HEK293 (cell line): ENCODE results near the gene FXYD1.

Source experiments
- CTCF ChIA-PET: fragments of 350-600 bp; formaldehyde crosslinking; extraction: SDS; loops from one replicate; lab custom pipeline; 2021; ENCODE audit warnings: antibody characterized with exemption; lab: Yijun Ruan, JAX
- POLR2A ChIA-PET: fragments of 300-600 bp; formaldehyde crosslinking; extraction: SDS; loops from one replicate; lab custom pipeline; 2020; ENCODE audit warnings: antibody characterized with exemption, inconsistent platforms; lab: Yijun Ruan, JAX
- H3K27ac ChIP-seq: fragments of 200-500 bp; sonication (Bioruptor generic); 2 replicates; pipeline ENCODE4 v1.5.1; 2014; ENCODE audit warnings: low read depth, low read length, control low read depth, inconsistent platforms; ENCODE audit errors: extremely low read depth
- H3K36me3 ChIP-seq, 2 experiments: fragments of 200-500 bp in 1 of 2; sonication (Bioruptor generic) in 1 of 2; 1 replicate in 1 of 2; 2 replicates in 1 of 2; pipeline ENCODE4 v1.5.1; 2014 to 2017; ENCODE audit warnings: inconsistent platforms in 2 of 2, low read length in 2 of 2; ENCODE audit not compliant: control insufficient read depth in 2 of 2, insufficient read depth in 1 of 2
- H3K4me1 ChIP-seq: fragments of 200-500 bp; sonication (Bioruptor generic); 2 replicates; pipeline ENCODE4 v1.5.1; 2014; ENCODE audit warnings: mild to moderate bottlenecking, low read length, inconsistent platforms; ENCODE audit not compliant: control insufficient read depth, insufficient read depth
- H3K4me3 ChIP-seq: 2 replicates; pipeline ENCODE4 v1.5.1; 2011; ENCODE audit warnings: low read depth, mild to moderate bottlenecking, control low read depth, low read length, moderate library complexity
- H3K9me3 ChIP-seq: fragments of 200-500 bp; sonication (Bioruptor generic); 2 replicates; pipeline ENCODE4 v1.5.1; 2014; ENCODE audit warnings: low read depth, low read length, inconsistent platforms; ENCODE audit not compliant: control insufficient read depth, insufficient read depth
- GLIS2 ChIP-seq: fragments of 450-650 bp; formaldehyde crosslinking; IDR thresholded peaks from 2 replicates; pipeline ENCODE4 v1.5.1; 2016; ENCODE audit warnings: missing biosample characterization, missing genetic modification characterization
- HOXA7 ChIP-seq: sonication (generic); formaldehyde crosslinking; IDR thresholded peaks from 2 replicates; pipeline ENCODE4 v1.8.1; 2022; ENCODE audit warnings: missing genetic modification reagents, borderline replicate concordance
- KLF17 ChIP-seq: fragments of 450-650 bp; formaldehyde crosslinking; IDR thresholded peaks from 2 replicates; pipeline ENCODE4 v1.5.1; 2016; ENCODE audit warnings: missing biosample characterization, missing genetic modification characterization
- KLF9 ChIP-seq: fragments of 450-650 bp; formaldehyde crosslinking; IDR thresholded peaks from 2 replicates; pipeline ENCODE4 v1.5.1; 2016; ENCODE audit warnings: missing biosample characterization, missing genetic modification characterization, low read depth
- OVOL3 ChIP-seq: fragments of 450-650 bp; formaldehyde crosslinking; IDR thresholded peaks from 2 replicates; pipeline ENCODE4 v1.5.1; 2016; ENCODE audit warnings: missing biosample characterization, missing genetic modification characterization
- PRDM6 ChIP-seq: fragments of 450-650 bp; formaldehyde crosslinking; IDR thresholded peaks from 2 replicates; pipeline ENCODE4 v1.5.1; 2017; ENCODE audit warnings: missing biosample characterization, missing genetic modification characterization
- SP3 ChIP-seq: fragments of 450-650 bp; formaldehyde crosslinking; IDR thresholded peaks from 2 replicates; pipeline ENCODE4 v1.5.1; 2016; ENCODE audit warnings: missing biosample characterization, missing genetic modification characterization
- YY1 ChIP-seq: fragments of 450-650 bp; formaldehyde crosslinking; IDR thresholded peaks from 2 replicates; pipeline ENCODE4 v1.5.1; 2018; ENCODE audit warnings: missing biosample characterization, missing genetic modification characterization
- YY2 ChIP-seq: fragments of 450-650 bp; formaldehyde crosslinking; IDR thresholded peaks from 2 replicates; pipeline ENCODE4 v1.5.1; 2016; ENCODE audit warnings: missing biosample characterization, missing genetic modification characterization
- ZBTB17 ChIP-seq: fragments of 450-650 bp; formaldehyde crosslinking; IDR thresholded peaks from 2 replicates; pipeline ENCODE4 v1.5.1; 2016; ENCODE audit warnings: missing biosample characterization, missing genetic modification characterization
- ZBTB48 ChIP-seq: fragments of 450-650 bp; formaldehyde crosslinking; IDR thresholded peaks from 2 replicates; pipeline ENCODE4 v1.5.1; 2016; ENCODE audit warnings: missing biosample characterization, missing genetic modification characterization
- ZNF157 ChIP-seq: fragments of 450-650 bp; formaldehyde crosslinking; IDR thresholded peaks from 2 replicates; pipeline ENCODE4 v1.5.1; 2016; ENCODE audit warnings: missing biosample characterization, missing genetic modification characterization
- ZNF2 ChIP-seq: fragments of 450-650 bp; formaldehyde crosslinking; IDR thresholded peaks from 2 replicates; pipeline ENCODE4 v1.5.1; 2016; ENCODE audit warnings: missing biosample characterization, missing genetic modification characterization
- ZNF239 ChIP-seq: fragments of 450-650 bp; formaldehyde crosslinking; IDR thresholded peaks from 2 replicates; pipeline ENCODE4 v1.5.1; 2016; ENCODE audit warnings: missing biosample characterization, missing genetic modification characterization
- ZNF26 ChIP-seq: fragments of 450-650 bp; formaldehyde crosslinking; IDR thresholded peaks from 2 replicates; pipeline ENCODE4 v1.5.1; 2016; ENCODE audit warnings: missing biosample characterization, missing genetic modification characterization
- ZNF324 ChIP-seq: fragments of 450-650 bp; formaldehyde crosslinking; IDR thresholded peaks from 2 replicates; pipeline ENCODE4 v1.5.1; 2016; ENCODE audit warnings: missing biosample characterization, missing genetic modification characterization
- ZNF366 ChIP-seq: fragments of 450-650 bp; formaldehyde crosslinking; conservative IDR thresholded peaks from 2 replicates; pipeline ENCODE4 v1.5.1; 2016; ENCODE audit warnings: missing biosample characterization, missing genetic modification characterization
- ZNF398 ChIP-seq: fragments of 450-650 bp; formaldehyde crosslinking; IDR thresholded peaks from 2 replicates; pipeline ENCODE4 v1.5.1; 2017; ENCODE audit warnings: missing biosample characterization, missing genetic modification characterization
- ZNF488 ChIP-seq: fragments of 450-650 bp; formaldehyde crosslinking; IDR thresholded peaks from 2 replicates; pipeline ENCODE4 v1.5.1; 2016; ENCODE audit warnings: missing biosample characterization, missing genetic modification characterization
- ZNF561 ChIP-seq: fragments of 450-650 bp; IDR thresholded peaks from 2 replicates; pipeline ENCODE4 v1.5.1; 2018; ENCODE audit warnings: missing biosample characterization, missing genetic modification characterization, borderline replicate concordance

FXYD1 gene

GRCh38 chr19:35122687-35123551 is 15.7 kb upstream of the FXYD1 start (continued):
- no peak for TF ChIP-seq ZNF324
- peak; percentile 17; the same call in 1 of the 2 replicates for TF ChIP-seq GLIS2 (tag by site-specific recombination)
- TF ChIP-seq ZNF26 (tag by site-specific recombination), result no peak
- TF ChIP-seq ZBTB17, result 0 out of 2 replicates have a peak, but pooled peaks have one; percentile 19
- peak; percentile 64 for TF ChIP-seq ZNF366
- TF ChIP-seq YY2 (tag by site-specific recombination), result 0 out of 2 replicates have a peak, but pooled peaks have one; percentile 13
- no peak for TF ChIP-seq KLF17 (tag by site-specific recombination)
- TF ChIP-seq ZNF239, result no peak
- peak; percentile 10; the same call in 1 of the 2 replicates for TF ChIP-seq YY1 (tag by site-specific recombination)
- TF ChIP-seq SP3, result 0 out of 2 replicates have a peak, but pooled peaks have one; percentile 15
- TF ChIP-seq PRDM6 (tag by site-specific recombination), result no peak
- TF ChIP-seq ZBTB48 (tag by site-specific recombination), result peak; percentile 15; the same call in 1 of the 2 replicates
- TF ChIP-seq ZNF398 (tag by site-specific recombination), result peak; percentile 74

GRCh38 chr19:35123573-35123972 is 15.1 kb upstream of the FXYD1 start:
- 0 out of 2 replicates have a peak, but pooled peaks have one; percentile 6 for TF ChIP-seq ZNF488
- 0 out of 2 replicates have a peak, but pooled peaks have one; percentile 72 for TF ChIP-seq HOXA7 (CRISPR knock-in tag)
- no peak for TF ChIP-seq KLF9 (tag by site-specific recombination)
- TF ChIP-seq ZNF157 (tag by site-specific recombination), result 0 out of 2 replicates have a peak, but pooled peaks have one; percentile 8
- no peak for TF ChIP-seq ZNF2
- TF ChIP-seq OVOL3 (tag by site-specific recombination), result no peak
- no peak for TF ChIP-seq ZNF561 (tag by site-specific recombination)
- TF ChIP-seq, all 188 proteins: peak for 3
- Histone ChIP-seq H3K9me3 (no peaks in the 10 kb centered on the region), H3K4me1 (peaks cover 10% of the 10 kb centered on the region), H3K27ac (no peak overlapping the region; the same call in 1 of the 2 replicates), H3K4me3 (no peak overlapping the region), H3K36me3 (no peaks in the 10 kb centered on the region)
- CTCF ChIA-PET, result interaction anchor here (0.6 to 4.8 kb wide), 7 partner anchors 9 to 165 kb away, joined by 3 to 67 read pairs (median 6); partner anchors contain the start of genes FXYD3, FXYD7 and LGI4
- POLR2A ChIA-PET, result interaction anchor here (1.2 to 1.3 kb wide), 2 partner anchors 17 to 22 kb away, joined by 3 to 8 read pairs; no protein-coding TSS in a partner anchor
